ENCODE measurements around the gene TRIM56.
A peak's percentile ranks its signal among the peaks of the same experiment; 100 is the strongest.
"Not testable (repeated sequence)": the region's sequence is repeated elsewhere in the genome, so short reads cannot be mapped to it uniquely, and the experiment has no call there.

The TRIM56 gene

DNA sequence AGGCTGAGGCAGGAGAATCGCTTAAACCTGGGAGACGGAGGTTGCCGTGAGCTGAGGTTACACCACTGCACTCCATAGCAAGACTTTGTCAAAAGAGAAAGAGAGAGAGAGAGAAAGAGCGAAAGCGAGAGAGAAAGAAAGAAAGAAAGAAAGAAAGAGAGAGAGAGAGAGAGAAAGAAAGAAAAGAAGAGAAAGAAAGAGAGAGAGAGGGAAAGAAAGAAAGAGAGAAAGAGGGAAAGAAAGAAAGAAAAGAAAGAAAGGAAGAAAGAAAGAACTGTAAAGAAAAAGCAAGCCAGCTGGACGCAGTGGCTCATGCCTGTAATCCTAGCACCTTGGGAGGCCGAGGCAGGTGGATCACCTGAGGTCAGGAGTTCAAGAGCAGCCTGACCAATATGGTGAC, 27.9 kb downstream of the TRIM56 start:
- not testable (repeated sequence) for DNase-seq (ENCODE audit: low read depth)

DNA sequence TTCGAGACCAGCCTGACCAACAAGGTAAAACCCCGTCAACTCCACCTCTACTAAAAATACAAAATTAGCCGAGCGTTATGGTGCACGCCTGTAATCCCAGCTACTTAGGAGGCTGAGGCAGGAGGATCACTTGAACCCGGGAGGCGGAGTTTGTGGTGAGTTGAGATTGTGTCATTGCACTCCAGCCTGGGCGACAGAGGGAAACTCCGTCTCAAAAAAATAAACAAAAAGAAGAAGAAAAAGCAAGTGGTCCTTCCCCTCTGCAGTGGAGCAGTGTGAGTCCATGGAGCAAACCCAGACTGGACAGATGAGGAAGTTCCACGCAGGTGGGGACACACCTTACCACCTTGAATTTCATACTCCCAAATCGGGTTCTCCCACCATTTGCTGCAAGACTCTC, 28.6 kb downstream of the TRIM56 start:
- no peak for DNase-seq (ENCODE audit: low read depth)

DNA sequence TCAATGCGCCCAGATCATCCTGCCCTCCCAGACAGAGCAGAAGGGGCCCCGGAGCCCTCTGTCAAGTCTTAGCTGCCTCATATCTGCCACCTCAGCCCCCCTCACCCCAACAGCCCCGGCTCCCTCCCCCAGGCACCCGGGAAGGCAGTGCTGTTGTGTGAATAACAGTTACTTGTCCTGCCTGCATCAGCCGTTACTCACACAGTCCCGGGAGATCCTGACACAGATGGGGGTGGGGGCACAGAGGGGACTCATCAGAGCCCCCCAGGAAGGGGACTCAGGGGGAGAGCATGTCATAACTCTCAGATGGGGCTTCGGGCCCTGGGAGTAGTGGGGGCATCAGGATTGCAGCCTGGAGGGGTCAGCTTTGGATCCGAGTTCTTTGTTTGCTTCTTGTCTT, 29.2 kb downstream of the TRIM56 start:
- DNase-seq (ENCODE audit: low read depth) = no peak

DNA sequence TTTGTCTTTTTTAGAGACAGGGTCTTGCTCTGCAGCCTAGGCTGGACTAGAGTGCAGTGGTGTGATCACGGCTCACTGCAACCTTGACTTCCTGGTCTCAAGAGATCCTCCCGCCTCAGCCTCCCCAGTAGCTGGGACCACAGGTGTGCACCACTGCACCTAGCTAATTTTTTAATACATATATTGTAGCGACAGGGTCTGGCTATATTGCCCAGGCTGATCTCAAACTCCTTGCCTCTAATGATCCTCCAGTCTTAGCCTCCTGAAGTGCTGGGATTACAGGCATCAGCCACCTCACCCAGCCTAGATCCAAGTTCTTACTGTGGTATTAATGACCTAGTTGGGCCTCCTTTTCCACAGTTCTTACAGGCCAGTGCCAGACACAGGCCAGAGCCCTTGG, 29.9 kb downstream of the TRIM56 start:
- DNase-seq (ENCODE audit: low read depth) = no peak

DNA sequence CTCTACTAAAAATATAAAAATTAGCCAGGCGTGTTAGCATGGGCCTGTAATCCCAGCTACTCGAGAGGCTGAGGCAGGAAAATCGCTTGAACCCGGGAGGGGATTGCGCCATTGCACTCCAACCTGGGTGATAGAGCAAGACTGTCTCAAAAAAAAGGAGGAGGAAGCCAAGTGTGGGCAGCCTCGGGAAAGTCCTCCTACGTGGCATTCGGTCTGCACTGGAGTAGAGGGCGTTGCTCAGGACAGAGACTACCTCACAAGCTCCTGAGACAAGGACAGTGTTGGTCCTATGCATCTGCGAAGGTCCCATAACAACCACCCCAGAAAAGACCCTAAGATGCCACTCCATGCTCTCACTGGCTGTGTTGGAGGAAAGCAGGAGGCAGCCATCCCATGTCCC, 31.6 kb downstream of the TRIM56 start:
- DNase-seq (ENCODE audit: low read depth) = no peak

DNA sequence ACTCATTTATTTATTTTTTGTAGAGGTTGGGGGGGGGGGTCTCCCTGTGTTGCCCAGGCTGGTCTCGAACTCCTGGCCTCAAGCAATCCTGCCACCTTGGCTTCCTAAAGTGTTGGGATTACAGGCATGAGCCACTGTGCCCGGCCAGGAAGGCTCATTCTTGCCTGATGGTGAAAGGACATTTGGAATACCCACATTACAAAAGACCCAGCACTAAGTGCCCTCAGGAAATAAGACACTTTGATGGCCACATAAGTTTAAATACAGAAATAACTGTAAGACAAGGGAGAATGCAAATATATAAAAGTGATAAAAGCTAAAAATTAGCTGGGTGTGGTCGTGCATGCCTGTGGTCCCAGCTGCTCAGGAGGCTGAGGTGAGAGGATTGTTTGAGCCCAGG, 33.6 kb downstream of the TRIM56 start:
- DNase-seq (ENCODE audit: low read depth) = no peak

DNA sequence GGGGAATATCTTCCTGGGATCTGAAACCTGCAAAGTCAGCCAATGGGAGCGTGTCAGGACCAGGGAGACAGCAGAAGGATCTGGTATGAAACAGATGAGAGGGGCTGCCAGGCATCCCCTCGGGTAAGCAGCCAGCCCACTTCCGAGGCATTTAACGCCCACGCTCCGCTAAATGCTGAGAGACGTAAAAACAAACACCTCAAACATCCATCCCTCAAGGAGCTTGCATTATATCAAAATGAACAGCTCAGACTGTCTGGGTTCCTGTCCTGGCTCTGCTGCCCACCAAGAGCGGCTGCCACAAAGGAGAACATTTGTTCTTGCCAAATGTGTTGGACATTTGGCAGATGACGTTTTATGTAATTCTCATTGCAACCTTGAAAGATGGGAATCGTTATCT, 34.6 kb downstream of the TRIM56 start:
- DNase-seq (ENCODE audit: low read depth) = no peak

DNA sequence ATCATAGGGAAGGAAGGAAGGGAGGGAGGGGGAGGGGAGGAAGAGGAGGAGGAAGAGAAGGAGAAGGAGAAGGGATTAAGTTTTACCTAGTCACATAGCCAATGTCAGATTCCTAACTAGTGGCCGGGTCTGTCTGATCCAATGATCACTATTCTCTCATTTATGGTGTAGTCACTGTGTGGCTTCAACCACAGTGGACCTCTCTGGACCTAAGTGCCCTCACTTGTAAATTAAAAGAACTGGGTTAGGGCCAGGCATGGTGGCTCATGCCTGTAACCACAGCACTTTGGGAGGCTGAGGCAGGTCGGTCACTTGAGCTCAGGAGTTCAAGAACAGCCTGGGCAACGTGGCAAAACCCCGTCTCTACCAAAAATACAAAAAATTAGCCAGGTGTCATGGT, 35.0 kb downstream of the TRIM56 start:
- DNase-seq (ENCODE audit: low read depth) = no peak

DNA sequence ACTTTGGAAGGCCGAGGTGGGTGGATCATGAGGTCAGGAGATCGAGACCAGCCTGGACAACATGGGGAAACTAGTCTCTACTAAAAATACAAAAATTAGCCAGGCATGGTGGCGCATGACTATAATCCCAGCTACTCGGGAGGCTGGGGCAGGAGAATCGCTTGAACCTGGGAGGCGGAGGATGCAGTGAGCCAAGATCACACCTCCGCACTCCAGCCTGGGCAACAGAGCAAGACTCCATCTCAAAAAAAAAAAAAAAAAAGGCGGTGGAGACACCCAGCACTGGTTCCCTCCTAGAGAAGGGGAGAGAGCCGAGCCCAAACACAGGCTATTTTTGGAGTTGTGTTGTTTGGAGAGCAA, 36.3 kb downstream of the TRIM56 start:
- DNase-seq (ENCODE audit: low read depth) = not testable (repeated sequence)

DNA sequence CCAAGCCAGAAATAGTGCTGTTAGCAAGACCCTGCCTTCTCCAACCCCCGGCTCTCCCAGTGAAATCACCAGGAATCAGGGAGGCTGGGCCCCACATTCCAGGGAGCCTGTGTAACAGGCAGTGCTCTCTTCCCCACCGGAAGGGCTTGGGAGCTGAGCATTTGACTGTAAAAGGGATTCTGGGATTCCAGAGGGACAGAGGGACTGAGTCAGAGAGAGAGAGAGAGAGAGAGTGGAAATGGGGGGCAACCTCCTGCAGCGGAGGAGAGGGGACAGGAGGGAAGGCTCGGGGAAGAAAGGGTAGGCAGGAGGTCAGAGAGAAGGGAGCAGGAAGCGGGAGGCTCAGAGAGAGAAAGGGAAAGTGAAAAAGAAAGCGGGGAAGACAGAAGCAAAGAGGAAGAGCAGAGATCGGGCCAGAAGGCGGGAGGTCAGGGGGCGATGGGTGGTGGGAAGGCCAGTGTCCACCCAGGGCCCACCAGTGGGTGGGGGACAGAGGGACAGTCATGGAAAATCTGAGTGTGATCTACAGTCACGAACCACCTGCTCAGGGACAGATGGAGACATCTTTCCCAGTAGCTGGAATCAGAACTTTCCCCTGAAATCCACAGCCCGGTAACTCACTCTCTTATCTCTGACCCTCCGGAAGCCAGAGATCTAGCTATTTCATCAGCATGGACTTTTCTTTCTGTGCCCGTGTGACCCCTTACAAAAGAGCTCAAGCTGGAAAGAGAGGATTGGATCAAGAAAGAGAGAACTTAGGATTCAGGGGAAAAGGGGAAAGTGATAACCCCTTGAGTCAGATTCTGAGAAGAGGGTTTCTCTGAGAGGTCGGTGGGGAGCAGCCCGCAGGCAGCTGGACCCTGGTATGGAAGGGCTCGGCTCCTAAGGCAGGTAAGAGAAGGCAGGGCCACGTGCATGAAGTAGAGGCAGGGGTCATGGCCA, 37.0 kb downstream of the TRIM56 start:
- no peak for DNase-seq (ENCODE audit: low read depth)

DNA sequence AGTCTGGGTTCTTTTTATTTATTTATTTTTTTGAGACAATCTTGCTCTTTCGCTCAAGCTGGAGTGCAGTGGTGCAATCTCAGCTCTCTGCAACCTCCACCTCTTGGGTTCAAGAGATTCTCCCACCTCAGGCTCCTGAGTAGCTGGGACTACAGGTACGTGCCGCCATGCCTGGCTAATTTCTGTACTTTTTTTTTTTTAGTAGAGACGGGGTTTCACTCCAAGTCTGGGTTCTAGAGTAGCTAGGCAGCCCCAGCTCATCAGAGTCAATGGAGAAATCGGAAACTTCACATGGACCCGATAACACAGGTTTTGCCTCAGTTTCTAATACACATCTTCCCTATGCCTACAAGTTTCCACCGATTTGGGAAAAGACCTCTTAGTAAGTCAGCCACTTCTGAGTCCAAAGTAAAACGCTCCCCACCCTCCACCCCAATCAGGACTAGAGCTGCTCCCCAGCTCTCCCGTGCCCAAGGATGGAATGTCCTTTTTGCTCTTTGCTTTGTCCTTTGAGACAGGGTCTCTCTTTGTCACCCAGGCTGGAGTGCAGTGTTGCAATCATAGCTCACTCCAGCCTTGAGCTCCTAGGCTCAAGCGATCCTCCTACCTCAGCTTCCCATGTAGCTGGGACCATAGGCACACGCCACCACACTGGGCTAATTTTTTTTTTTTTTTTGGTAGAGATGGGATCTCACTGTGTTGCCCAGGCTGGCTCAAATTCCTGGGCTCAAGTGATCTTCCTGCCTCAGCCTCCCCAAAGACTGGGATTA, 37.8 kb downstream of the TRIM56 start:
- DNase-seq (ENCODE audit: low read depth) = no peak

DNA sequence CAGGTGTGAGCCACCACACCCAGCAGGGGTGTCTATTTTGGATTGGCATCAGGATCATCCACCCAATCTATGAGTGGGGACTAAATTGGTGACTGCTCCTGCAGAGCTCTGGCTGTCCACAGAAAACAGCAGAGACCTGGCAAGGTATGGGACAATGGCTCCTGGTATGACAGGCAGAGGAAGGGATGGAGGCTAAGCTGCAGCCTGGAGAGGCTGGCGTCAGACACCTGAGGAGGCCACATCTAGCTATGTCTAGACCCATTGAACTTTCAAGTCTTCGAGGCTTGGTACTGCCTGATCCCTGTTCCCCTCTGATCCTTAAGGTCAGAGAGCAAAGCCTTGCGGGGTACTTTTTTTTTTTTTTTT, 38.4 kb downstream of the TRIM56 start:
- DNase-seq (ENCODE audit: low read depth) = no peak

DNA sequence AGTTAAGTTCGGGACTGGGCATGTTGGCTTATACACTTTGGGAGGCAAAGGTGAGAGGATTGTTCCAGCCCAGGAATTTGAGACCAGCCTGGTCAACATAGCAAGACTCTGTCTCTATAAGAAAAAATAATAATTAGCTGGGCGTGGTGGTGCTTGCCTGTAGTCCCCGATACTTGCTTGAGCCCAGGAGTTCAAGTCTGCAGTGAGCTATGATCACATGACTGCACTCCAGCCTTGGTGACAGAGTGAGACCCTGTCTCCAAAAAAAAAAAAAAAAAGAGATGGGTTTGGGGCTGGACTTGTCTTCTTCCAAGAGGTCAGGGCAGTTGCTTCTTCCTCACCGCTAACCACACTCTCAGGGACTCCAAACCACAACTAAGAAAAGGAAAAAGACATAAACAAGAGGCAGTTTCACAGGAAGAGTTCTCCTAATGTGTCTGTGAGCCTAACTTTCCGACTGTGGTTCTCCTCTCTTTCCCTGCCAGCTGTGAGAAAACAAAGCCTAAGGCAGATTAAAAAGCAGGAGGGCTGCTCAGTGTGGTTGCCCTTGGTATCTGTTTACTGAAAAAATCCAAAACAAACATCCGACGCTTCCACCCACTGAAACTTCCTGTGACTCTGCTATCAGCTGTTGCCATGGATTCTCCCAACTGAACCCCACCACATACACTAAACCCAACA, 39.2 kb downstream of the TRIM56 start:
- no peak for DNase-seq (ENCODE audit: low read depth)

DNA sequence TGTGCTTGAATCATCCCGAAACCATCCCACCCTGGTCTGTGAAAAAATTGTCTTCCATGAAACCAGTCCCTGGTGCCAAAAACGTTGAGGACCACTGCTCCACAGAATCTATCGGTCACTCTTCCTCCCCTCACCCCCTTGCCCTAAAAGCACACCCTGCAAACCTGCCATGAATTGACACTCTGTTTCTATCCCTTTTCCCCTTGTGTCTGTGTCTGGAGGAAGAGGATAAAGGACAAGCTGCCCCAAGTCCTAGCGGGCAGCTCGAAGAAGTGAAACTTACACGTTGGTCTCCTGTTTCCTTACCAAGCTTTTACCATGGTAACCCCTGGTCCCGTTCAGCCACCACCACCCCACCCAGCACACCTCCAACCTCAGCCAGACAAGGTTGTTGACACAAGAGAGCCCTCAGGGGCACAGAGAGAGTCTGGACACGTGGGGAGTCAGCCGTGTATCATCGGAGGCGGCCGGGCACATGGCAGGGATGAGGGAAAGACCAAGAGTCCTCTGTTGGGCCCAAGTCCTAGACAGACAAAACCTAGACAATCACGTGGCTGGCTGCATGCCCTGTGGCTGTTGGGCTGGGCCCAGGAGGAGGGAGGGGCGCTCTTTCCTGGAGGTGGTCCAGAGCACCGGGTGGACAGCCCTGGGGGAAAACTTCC, 40.8 kb downstream of the TRIM56 start:
- DNase-seq (ENCODE audit: low read depth) = no peak

DNA sequence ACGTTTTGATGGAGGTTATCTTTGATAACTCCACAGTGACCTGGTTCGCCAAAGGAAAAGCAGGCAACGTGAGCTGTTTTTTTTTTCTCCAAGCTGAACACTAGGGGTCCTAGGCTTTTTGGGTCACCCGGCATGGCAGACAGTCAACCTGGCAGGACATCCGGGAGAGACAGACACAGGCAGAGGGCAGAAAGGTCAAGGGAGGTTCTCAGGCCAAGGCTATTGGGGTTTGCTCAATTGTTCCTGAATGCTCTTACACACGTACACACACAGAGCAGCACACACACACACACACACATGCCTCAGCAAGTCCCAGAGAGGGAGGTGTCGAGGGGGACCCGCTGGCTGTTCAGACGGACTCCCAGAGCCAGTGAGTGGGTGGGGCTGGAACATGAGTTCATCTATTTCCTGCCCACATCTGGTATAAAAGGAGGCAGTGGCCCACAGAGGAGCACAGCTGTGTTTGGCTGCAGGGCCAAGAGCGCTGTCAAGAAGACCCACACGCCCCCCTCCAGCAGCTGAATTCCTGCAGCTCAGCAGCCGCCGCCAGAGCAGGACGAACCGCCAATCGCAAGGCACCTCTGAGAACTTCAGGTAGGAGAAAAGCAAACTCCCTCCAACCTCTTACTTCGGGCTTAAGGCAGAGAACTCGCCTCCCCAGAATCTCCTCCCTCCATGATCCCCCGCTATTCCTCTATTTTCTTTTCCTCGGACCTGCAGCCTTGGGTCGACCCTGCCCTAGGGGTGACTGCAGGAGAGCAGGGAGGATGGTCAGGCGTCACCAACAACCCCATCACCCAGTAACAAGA, 41.6 kb downstream of the TRIM56 start, which contains the start of gene SERPINE1:
Gene SERPINE1, plus strand, starts transcription at position 454 of the 809 bp plus-strand sequence. CDS start 1,290 bp downstream, outside the sequence.
- DNase-seq (ENCODE audit: low read depth) = peak; percentile 19

DNA sequence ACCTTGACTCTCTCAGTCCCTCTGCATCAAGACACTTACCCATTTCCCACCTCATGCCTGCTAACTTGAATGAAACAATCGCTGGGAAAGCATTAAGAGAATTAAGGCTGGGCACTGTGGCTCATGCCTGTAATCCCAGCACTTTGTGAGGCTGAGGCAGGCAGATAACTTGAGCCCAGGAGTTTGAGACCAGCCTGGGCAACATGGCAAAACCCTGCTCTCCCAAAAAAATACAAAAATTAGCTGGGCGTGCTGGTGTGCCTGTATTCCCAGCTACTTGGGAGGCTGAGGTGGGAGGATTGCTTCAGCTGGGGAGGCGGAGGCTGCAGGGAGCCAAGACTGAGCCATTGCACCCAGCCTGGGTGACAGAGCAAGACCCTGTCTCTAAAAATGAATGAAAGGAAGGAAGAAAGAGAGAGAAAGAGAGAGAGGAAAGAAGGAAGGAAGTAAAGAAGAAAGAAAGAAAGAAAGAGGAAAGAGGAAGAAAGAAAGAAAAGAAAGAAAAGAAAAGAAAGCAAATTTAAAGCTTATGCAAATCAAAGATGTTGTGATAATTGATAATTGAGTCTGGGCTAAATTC, 42.3 kb downstream of the TRIM56 start:
- no peak for DNase-seq (ENCODE audit: low read depth)

DNA sequence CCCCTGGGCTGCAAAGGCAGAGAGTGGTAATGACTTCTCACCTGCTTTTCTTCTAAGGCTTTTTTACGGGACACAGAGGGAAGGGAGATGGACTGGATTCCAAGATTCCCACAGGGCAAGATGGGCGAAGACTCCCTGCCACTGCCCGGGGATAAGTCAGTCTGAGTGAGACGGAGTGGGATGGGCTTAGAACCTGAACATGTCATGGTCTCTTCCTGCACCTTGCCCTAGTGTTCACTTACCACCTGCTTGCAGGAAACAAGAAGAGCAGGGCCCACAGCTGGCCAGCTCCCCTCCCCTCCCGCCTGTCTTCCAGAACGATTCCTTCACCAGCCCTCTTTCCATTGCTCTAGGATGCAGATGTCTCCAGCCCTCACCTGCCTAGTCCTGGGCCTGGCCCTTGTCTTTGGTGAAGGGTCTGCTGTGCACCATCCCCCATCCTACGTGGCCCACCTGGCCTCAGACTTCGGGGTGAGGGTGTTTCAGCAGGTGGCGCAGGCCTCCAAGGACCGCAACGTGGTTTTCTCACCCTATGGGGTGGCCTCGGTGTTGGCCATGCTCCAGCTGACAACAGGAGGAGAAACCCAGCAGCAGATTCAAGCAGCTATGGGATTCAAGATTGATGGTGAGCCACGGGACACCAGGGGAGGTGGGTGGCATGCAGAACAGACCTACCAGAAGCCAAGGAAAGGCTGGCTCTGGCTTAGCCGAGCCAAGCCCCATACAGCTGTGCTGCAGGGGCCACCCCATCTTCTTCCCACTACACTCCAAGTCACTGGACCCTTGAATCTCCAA, 43.0 kb downstream of the TRIM56 start:
- no peak for DNase-seq (ENCODE audit: low read depth)

DNA sequence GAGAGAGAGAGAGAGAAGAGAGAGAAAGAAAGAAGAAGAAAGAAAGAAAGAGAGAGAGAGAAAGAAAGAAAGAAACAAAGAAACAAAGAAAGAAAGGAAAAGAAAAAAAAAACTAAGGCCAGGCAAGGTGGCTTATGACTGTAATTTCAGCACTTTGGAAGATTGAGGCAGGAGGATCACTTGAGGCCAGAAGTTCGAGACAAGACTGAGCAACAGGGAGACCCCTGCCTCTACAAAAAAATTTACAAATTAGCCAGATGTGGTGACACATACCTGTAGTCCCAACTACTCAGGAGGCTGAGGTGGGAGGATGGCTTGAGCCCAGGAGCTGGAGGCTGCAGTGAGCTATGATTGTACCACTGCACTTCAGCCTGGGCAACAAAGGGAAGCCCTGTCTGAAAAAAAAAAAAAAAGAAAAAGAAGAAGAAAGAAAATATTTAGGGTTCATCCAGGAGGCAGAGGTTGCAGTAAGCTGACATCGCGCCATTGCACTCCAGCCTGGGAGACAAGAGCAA, 44.4 kb downstream of the TRIM56 start:
- DNase-seq (ENCODE audit: low read depth) = no peak

DNA sequence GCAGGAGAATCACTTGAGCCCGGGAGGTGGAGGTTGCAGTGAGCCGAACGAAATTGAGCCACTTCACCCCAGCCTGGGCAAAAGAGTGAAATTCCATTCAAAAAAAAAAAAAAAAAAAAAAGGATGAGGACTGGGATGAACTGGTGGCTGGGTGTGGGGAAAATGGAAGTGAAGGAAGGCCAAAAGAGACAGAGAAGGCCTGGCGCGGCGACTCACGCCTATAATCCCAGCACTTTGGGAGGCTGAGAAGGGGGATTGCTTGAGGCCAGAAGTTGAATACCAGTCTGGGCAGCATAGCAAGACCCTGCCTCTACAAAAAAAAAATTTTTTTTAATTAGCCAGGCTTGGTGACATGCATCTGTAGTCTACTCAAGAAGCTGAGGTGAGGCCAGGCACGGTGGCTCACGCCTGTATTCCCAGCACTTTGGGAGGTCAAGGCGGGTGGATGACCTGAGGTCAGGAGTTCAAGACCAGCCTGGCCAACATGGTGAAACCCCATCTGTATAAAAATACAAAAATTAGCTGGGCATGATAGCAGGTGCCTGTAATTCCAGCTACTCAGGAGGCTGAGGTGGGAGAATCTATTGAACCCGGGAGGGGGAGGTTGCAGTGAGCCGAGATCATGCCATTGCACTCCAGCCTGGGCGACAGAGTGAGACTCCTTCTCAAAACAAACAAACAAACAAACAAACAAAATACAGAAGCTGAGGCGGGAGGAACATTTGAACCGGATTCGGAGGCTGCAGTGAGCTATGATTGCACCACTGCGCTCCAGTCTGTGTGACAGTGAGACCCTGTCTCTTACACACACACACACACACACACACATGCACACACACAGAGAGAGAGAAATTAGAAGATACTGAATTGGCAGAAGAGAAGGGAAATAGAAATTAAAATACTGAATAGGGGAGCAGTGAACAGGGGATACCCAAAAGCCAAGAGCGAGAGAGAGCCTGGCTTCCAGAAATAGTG, 47.6 kb downstream of the TRIM56 start:
- not testable (repeated sequence) for DNase-seq (ENCODE audit: low read depth)
